GM20000 (cell line): Measurements from ENCODE around the gene PITPNC1.

Experiments used
- DNase-seq: peaks from one replicate; pipeline ENCODE4 v3.0.0; 2012; ENCODE audit warnings: low spot score
- CTCF ChIP-seq: IDR thresholded peaks from 2 replicates; pipeline ENCODE4 v1.5.1; 2012; ENCODE audit warnings: mild to moderate bottlenecking, control low read depth; ENCODE audit errors: extremely low read depth, missing control alignments

Gene PITPNC1

GRCh38 chr17:67573987-67574657, 197.0 kb downstream of the PITPNC1 start:
- no peak for DNase-seq
- no peak for TF ChIP-seq CTCF

DNA sequence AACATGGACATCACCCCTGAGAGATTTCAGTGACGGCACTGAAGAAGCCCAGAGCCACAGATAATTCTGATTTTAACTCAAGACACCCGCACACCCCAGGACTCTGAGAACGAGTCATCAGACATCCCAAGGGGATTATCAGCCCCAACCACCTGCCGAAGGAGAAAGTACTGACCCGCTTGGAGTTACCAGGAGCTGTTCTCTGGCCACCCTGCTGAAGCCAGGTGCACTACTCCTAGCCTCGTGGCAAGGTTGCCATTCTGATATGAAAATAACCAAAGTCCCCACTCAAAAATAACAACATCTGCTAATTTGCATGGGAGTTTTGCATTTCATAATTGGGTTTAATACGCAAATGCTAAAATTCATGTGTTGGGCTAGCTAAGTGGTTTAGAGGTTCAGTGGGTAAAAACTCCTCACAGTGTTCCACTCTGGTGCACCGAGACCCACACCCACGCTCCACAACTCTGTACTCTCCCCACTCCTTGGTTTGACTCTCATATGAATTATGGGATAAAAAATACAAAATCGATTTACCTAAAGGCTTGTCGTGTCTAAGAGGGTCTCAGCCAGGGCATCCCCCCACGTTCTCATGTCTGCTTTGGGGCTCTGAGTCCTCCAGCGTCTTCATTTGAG, 197.7 kb downstream of the PITPNC1 start:
- TF ChIP-seq CTCF: no peak
- peak; percentile 29 for DNase-seq

- TF ChIP-seq CTCF: peak; percentile 58
- peak; percentile 28 for DNase-seq
Observed at GRCh38 chr17:67575325-67575724, 198.2 kb downstream of the PITPNC1 start.

- no peak for TF ChIP-seq CTCF
- DNase-seq: no peak
Observed at GRCh38 chr17:67576471-67577115, 199.5 kb downstream of the PITPNC1 start.

DNA sequence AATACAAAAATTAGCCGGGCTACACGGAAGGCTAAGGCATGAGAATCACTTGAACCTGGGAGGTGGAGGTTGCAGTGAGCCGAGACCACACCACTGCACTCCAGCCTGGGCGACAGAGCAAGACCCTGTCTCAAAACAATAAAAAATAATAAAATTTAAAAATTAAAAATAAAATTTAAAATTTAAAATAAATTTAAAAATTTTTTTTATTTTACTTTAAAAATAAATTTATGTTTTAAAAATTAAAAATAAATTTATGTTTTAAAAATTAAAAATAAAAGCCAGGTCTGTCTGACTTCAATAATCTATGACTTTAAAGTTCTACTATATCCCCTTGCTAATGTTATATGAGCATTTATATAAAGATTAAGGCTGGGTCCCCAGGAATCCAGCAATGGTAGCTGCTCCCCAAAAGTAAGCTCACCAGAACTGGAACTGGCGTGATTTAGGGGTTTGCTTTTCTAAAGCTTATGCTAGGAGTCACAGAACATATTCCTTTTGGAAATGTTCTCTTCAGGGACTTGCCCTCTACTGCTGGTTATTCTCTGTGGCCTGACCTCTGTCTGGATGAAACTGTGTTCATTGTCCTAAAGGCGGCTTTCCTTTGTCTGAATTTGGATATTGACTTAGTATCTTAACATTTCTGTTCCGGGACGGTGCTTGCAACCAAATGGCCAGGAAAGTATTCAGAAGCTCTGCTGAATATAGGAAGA, 200.5 kb downstream of the PITPNC1 start:
- no peak for DNase-seq

GRCh38 chr17:67578142-67578457, 201.0 kb downstream of the PITPNC1 start:
- TF ChIP-seq CTCF: no peak

More for the DNA sequence above, 200.5 kb downstream of the PITPNC1 start:
- TF ChIP-seq CTCF: no peak

DNA sequence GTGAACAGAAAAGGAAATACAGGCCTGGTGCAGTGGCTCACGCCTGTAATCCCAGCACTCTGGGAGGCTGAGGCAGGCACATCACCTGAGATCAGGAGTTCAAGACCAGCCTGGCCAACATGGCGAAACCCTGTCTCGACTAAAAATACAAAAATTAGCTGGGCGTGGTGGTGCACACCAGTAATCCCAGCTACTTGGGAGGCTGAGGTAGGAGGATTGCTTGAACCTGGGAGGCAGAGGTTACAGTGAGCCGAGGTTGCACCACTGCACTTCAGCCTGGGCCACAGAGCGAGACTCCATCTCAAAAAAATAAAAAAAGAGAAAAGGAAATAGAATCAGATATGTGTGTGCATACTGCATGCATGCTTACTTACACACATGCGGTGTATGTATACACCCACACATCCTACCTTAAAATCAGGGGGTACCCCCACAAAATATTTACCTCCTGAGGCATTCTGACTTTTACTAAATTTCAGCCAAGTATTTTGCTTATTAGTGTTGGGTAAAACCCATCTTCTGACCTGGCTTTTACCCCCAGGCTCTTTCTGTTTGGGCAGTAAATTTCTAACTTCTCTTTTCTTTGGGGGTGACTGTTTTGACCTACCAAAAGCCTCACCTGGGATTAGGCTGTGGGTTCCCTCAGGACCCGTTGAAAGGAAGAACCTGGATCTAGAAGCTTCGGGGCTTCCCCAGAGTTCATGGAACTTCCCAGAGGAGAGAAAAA, 201.8 kb downstream of the PITPNC1 start:
- peak; percentile 27 for DNase-seq

More at GRCh38 chr17:67578142-67578457, 201.0 kb downstream of the PITPNC1 start:
- peak; percentile 34 for DNase-seq
